Measurements from ENCODE around the gene CCDC117.
A peak's percentile ranks its signal among the peaks of the same experiment; 100 is the strongest.
"Not testable (repeated sequence)": the region's sequence is repeated elsewhere in the genome, so short reads cannot be mapped to it uniquely, and the experiment has no call there.

The CCDC117 gene

GRCh38 chr22:28772633-28773460, at the start of gene CCDC117:
Gene CCDC117, plus strand, starts transcription at chr22:28772695. Its CDS starts 155 bp downstream, at chr22:28772850.
- DNase-seq (ENCODE audit: low spot score): peak; percentile 96

GRCh38 chr22:28728002-28728401, 44.5 kb upstream of the CCDC117 start:
- DNase-seq (ENCODE audit: low spot score): no peak

- DNase-seq (ENCODE audit: low spot score): no peak
Measured at GRCh38 chr22:28728621-28729313, 43.7 kb upstream of the CCDC117 start.

- DNase-seq (ENCODE audit: low spot score): no peak
Measured at GRCh38 chr22:28730179-28730578, 42.3 kb upstream of the CCDC117 start.

- DNase-seq (ENCODE audit: low spot score): no peak
Measured at GRCh38 chr22:28734393-28734792, 38.1 kb upstream of the CCDC117 start.

GRCh38 chr22:28736301-28737155, 36.0 kb upstream of the CCDC117 start:
- no peak for DNase-seq (ENCODE audit: low spot score)

- no peak for DNase-seq (ENCODE audit: low spot score)
Measured at GRCh38 chr22:28737701-28738100, 34.8 kb upstream of the CCDC117 start.

GRCh38 chr22:28738876-28739275, 33.6 kb upstream of the CCDC117 start:
- DNase-seq (ENCODE audit: low spot score): not testable (repeated sequence)

- no peak for DNase-seq (ENCODE audit: low spot score)
Measured at GRCh38 chr22:28741200-28741784, 31.2 kb upstream of the CCDC117 start.

- DNase-seq (ENCODE audit: low spot score): peak; percentile 99
Measured at GRCh38 chr22:28741785-28742561, 30.5 kb upstream of the CCDC117 start, which contains the start of the genes CHEK2 and HSCB. Gene CHEK2, minus strand, starts transcription at chr22:28741820. Its CDS starts 7,099 bp downstream, at chr22:28734721. Gene HSCB, plus strand, starts transcription at chr22:28742039. Its CDS starts 57 bp downstream, at chr22:28742096.

GRCh38 chr22:28742562-28742962, 29.9 kb upstream of the CCDC117 start:
- DNase-seq (ENCODE audit: low spot score): no peak

- DNase-seq (ENCODE audit: low spot score): no peak
Measured at GRCh38 chr22:28743852-28744251, 28.6 kb upstream of the CCDC117 start.

- no peak for DNase-seq (ENCODE audit: low spot score)
Measured at GRCh38 chr22:28750471-28750881, 22.0 kb upstream of the CCDC117 start.

GRCh38 chr22:28754512-28754911, 18.0 kb upstream of the CCDC117 start:
- DNase-seq (ENCODE audit: low spot score): not testable (repeated sequence)

GRCh38 chr22:28759861-28760560, 12.5 kb upstream of the CCDC117 start:
- DNase-seq (ENCODE audit: low spot score): no peak

GRCh38 chr22:28761449-28761755, 11.1 kb upstream of the CCDC117 start:
- DNase-seq (ENCODE audit: low spot score): no peak

GRCh38 chr22:28762000-28762399, 10.5 kb upstream of the CCDC117 start:
- not testable (repeated sequence) for DNase-seq (ENCODE audit: low spot score)

- no peak for DNase-seq (ENCODE audit: low spot score)
Measured at GRCh38 chr22:28766628-28767027, 5.9 kb upstream of the CCDC117 start.

GRCh38 chr22:28768701-28769393, 3.6 kb upstream of the CCDC117 start:
- DNase-seq (ENCODE audit: low spot score): no peak

Data from pons (tissue), 1 donor.